Left ventricle myocardium inferior (tissue), 1 donor: ENCODE measurements around the gene NEUROD4. TPM values are rescaled to one million over a fixed set of nuclear protein-coding genes. Genes with fewer than 3 reads are reported as not detected.

Source experiments
- DNase-seq: peaks from one replicate; pipeline ENCODE4 v3.0.0-alpha.2; 2020
- H3K27ac ChIP-seq: fragments of 200-600 bp; replicated peaks from 2 replicates; pipeline ENCODE4 v1.8.0; 2021
- H3K27me3 ChIP-seq: fragments of 200-600 bp; 2 replicates; pipeline ENCODE4 v1.8.0; 2021; ENCODE audit warnings: low read depth
- H3K36me3 ChIP-seq: fragments of 200-600 bp; 2 replicates; pipeline ENCODE4 v1.8.0; 2021
- H3K4me1 ChIP-seq: fragments of 200-600 bp; 2 replicates; pipeline ENCODE4 v1.8.0; 2021
- H3K4me3 ChIP-seq: fragments of 200-600 bp; 2 replicates; pipeline ENCODE4 v1.8.0; 2021; ENCODE audit warnings: mild to moderate bottlenecking, moderate library complexity
- H3K9me3 ChIP-seq: fragments of 200-600 bp; replicated peaks from 2 replicates; pipeline ENCODE4 v1.8.0; 2021
- intact Hi-C: fragments of 100-400 bp; cut with micrococcal nuclease; formaldehyde crosslinking; loops from one replicate; pipeline ENCODE4 v1.11.0; 2022
- total RNA-seq: library from RNA; stranded (reverse); fragmentation: NEBNext Ultra II Directional; extraction: Animal tissue kit (Norgen Biotek cat#: 25700); gene quantifications from one replicate; pipeline ENCODE4 v1.2.1, GENCODE V29; 2021
- TF ChIP-seq, protein P1 (sequence below): fragments of 200-600 bp; IDR thresholded peaks from 2 replicates; pipeline ENCODE4 v1.8.0; 2021; ENCODE audit warnings: antibody characterized with exemption, mild to moderate bottlenecking, borderline replicate concordance
- donor health status: DM: no; HTN: yes; CAD: no; lungs with severe emphysema.

Gene NEUROD4
- total RNA-seq, 1 donor from 2014 or later = not detected

DNA sequence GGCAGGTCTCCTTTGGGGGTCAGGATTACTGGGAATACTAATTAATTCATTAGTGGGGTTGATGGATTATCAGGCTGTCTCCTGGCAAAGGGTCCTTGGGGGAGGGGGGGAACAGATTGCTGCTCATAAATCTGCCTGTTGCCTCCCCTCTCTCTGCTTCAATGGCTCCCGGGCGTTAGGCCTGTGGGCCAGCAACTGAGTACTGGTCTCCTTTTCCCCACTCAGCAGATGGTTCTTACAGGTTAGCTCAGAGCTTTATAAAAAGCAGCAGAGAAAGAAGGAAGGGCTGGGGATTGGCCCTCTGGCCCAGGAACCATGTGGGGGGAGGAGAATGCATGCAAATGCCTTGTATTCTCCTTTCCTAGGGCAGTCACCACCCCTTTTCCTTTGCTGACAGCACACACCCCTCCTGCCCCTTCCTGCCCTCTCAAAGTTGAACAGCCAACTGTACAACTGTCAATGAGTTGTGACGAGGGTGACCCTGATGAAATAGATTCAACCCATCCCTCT, 2.3 kb upstream of the NEUROD4 start:
- intact Hi-C loops = no loop called here
- no peak for DNase-seq
- peaks cover 66% of the 10 kb centered on the region for H3K27me3 ChIP-seq

DNA sequence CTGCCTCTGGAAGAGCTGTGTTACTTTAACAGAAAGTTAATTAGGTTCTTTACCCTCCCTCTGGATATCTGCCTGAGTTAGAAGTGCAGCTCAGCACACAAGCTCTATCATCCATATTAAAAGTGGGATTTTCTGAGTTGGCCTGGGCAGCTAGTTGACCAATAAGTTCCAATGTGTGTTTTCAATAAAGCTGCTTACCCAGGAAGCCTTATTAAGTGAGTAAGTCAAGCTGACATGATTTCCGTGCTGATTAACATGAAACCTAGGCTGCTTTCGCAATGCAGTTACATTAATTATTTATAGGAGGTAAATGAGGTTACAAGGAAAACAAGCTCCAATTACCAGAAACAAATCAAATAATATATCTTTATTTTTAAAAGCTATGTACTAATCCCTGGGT, 4.8 kb downstream of the NEUROD4 start:
- no peaks in the 10 kb centered on the region for H3K4me1 ChIP-seq
- TF ChIP-seq, protein P1, sequence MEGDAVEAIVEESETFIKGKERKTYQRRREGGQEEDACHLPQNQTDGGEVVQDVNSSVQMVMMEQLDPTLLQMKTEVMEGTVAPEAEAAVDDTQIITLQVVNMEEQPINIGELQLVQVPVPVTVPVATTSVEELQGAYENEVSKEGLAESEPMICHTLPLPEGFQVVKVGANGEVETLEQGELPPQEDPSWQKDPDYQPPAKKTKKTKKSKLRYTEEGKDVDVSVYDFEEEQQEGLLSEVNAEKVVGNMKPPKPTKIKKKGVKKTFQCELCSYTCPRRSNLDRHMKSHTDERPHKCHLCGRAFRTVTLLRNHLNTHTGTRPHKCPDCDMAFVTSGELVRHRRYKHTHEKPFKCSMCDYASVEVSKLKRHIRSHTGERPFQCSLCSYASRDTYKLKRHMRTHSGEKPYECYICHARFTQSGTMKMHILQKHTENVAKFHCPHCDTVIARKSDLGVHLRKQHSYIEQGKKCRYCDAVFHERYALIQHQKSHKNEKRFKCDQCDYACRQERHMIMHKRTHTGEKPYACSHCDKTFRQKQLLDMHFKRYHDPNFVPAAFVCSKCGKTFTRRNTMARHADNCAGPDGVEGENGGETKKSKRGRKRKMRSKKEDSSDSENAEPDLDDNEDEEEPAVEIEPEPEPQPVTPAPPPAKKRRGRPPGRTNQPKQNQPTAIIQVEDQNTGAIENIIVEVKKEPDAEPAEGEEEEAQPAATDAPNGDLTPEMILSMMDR = no peak
- H3K9me3 ChIP-seq = no peaks in the 10 kb centered on the region
- H3K27ac ChIP-seq = no peak overlapping the region
- no peak overlapping the region for H3K4me3 ChIP-seq
- H3K27me3 ChIP-seq = peaks cover 66% of the 10 kb centered on the region
- DNase-seq = no peak
- intact Hi-C loops = no loop called here
- H3K36me3 ChIP-seq = no peaks in the 10 kb centered on the region

More for the DNA sequence above, 2.3 kb upstream of the NEUROD4 start:
- H3K9me3 ChIP-seq = peaks cover 10% of the 10 kb centered on the region
- H3K4me1 ChIP-seq = no peaks in the 10 kb centered on the region
- no peak overlapping the region for H3K4me3 ChIP-seq
- no peak overlapping the region for H3K27ac ChIP-seq
- TF ChIP-seq, protein P1 = no peak
- H3K36me3 ChIP-seq = no peaks in the 10 kb centered on the region

DNA sequence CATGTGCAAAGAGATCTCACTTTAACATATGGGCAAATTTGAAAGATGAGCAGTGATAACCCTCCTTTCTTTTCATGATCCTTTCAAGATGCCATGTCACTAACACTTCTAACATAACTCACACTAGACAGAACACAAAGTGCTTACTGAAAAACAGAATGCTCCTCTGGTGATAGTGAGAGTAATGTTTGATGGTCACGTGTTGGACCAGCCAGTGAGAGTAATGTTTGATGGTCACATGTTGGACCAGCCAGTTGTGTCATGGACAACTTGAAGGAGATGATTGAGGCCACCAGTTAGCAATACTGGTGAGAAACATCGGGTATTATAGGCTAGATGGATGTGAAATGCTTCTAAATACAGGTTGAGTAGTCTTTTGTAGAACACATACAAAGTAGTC, 5.7 kb downstream of the NEUROD4 start:
- Histone ChIP-seq H3K4me3 (no peak overlapping the region), H3K9me3 (no peaks in the 10 kb centered on the region), H3K27me3 (peaks cover 73% of the 10 kb centered on the region), H3K4me1 (no peaks in the 10 kb centered on the region), H3K36me3 (no peaks in the 10 kb centered on the region), H3K27ac (no peak overlapping the region)
- TF ChIP-seq, protein P1 = no peak
- no peak for DNase-seq
- intact Hi-C loops = no loop called here

DNA sequence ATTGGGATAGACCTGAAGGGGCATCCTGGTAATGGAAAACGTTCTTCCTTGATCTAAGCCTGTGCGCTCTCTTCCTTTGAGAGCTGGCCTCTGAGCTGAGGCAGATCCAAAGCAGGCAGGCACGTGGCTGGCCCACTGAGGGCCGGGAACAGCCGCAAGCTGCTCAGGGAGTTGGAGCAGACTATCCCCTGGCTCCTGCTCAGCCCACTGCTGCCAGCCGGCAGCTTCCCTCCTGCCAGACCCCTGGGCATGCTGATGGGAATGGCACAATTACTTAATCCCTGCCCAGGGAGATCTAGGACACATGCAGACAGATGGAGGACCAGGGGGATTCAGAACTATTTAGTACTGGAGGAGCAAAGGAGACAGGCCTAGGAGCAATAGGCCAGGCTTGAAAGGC, 14.4 kb downstream of the NEUROD4 start:
- intact Hi-C loops = no loop called here
- Histone ChIP-seq H3K27ac (no peak overlapping the region), H3K4me3 (no peak overlapping the region)

DNA sequence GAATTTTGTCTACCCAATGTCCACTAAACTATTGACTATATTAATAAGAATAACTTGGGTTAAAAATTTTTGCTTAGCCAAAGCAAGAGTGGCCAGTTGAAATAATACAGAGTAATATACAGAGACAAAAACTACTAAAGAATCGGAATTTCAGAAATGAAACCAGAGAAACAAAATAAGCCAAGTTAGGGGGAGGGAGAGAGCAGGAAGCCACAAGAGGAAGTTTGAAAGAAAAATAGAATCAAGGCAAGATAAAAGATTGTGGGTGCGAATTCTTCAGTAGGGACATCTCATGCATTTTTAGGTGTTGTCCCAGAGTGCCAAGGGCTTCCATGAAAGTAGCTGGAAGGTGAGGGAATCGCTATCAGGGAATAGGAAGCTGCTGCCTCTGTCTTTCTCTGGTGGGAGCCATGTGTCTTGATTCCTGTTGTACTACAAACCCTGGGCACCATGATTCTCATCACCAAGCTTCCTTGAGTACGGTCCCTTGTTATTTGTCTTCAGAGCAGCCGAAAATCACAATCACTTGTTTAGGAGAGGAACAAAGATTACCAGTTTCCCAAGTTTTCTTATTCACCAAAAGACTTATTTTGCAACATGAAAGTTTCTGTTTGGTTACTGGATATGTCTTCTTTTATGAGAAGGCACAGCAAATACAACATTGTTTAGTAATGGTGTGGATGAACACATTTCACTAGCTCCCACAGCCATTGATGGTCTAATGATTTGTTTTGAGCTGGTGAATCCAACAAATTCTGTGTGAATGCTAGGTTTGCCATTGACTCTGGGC, 16.7 kb downstream of the NEUROD4 start:
- intact Hi-C loops = no loop called here
- no peak for DNase-seq
- no peaks in the 10 kb centered on the region for H3K36me3 ChIP-seq

More for the DNA sequence above, 14.4 kb downstream of the NEUROD4 start:
- no peaks in the 10 kb centered on the region for H3K36me3 ChIP-seq
- H3K4me1 ChIP-seq = no peaks in the 10 kb centered on the region
- TF ChIP-seq, protein P1 = no peak
- no peaks in the 10 kb centered on the region for H3K9me3 ChIP-seq
- DNase-seq = no peak
- peaks cover 62% of the 10 kb centered on the region for H3K27me3 ChIP-seq

More for the DNA sequence above, 16.7 kb downstream of the NEUROD4 start:
- TF ChIP-seq, protein P1 = no peak
- Histone ChIP-seq H3K27me3 (peaks cover 69% of the 10 kb centered on the region), H3K4me3 (no peak overlapping the region), H3K9me3 (no peaks in the 10 kb centered on the region), H3K4me1 (no peaks in the 10 kb centered on the region), H3K27ac (no peak overlapping the region)
